ENCODE data around the gene ATOH7. TPM values are rescaled to one million over a fixed set of nuclear protein-coding genes. Genes with fewer than 3 reads are reported as not detected.
A peak's percentile ranks its signal among the peaks of the same experiment; 100 is the strongest.

The ATOH7 gene
- total and polyA plus RNA-seq, 2 of the 4 experiments (the other 2 are of a cell fraction): 0.05 TPM; not detected in 1

GRCh38 chr10:68208424-68209042 is 23.4 kb downstream of the ATOH7 start:
- Histone ChIP-seq H4K8ac (ENCODE audit: low read depth in 2 of 2, low read length in 2 of 2) (peak overlapping the region in 1 of 2 experiments; percentile 70; a peak in 2 of 4 replicates), H3K9me1 (ENCODE audit: insufficient read depth, low read length) (no peaks in the 10 kb centered on the region), H3K56ac (ENCODE audit: extremely low read depth, insufficient read depth, low read length) (no peak overlapping the region), H3K9ac (ENCODE audit: low read depth, low read length) (no peak overlapping the region), H2AK5ac (ENCODE audit: low read depth, low read length) (peak overlapping the region; percentile 77; the same call in 1 of the 2 replicates), H2BK120ac (ENCODE audit: low read depth, low read length) (peak overlapping the region; percentile 62), H3K9me3 (ENCODE audit: control insufficient read depth, insufficient read depth, low read length) (no peaks in the 10 kb centered on the region), H3K27me3 (ENCODE audit: control insufficient read depth, insufficient read depth, low read length) (no peaks in the 10 kb centered on the region), H2BK15ac (ENCODE audit: low read depth, low read length) (peak overlapping the region; percentile 5; the same call in 1 of the 3 replicates), H3K36me3 (ENCODE audit: control insufficient read depth, insufficient read depth, low read length) (peaks cover 1% of the 10 kb centered on the region; the same call in 1 of the 2 replicates), H3K18ac (ENCODE audit: low read depth, low read length) (no peak overlapping the region), H3K4me2 (ENCODE audit: low read depth, low read length) (no peak overlapping the region), H3K79me1 (ENCODE audit: low read depth in 1 of 2, low read length in 2 of 2) (no peaks in the 10 kb centered on the region), H3K27ac (ENCODE audit: insufficient read depth, low read length) (no peak overlapping the region), H2BK5ac (ENCODE audit: low read depth, low read length, poor library complexity, severe bottlenecking) (no peak overlapping the region), H4K91ac (ENCODE audit: insufficient read depth, low read depth, low read length) (peak overlapping the region; percentile 57; the same call in 1 of the 2 replicates), H3K4me3 (ENCODE audit: insufficient read depth, low read depth, low read length) (no peak overlapping the region), H3K14ac (replicated peaks; ENCODE audit: low read depth, low read length) (no peak overlapping the region), H2AK9ac (replicated peaks; ENCODE audit: low read depth, low read length, poor library complexity) (peak overlapping the region; percentile 55), H4K20me1 (ENCODE audit: insufficient read depth, low read length) (no peaks in the 10 kb centered on the region), H2BK20ac (ENCODE audit: low read depth, low read length) (0 out of 2 replicates have a peak overlapping the region, but pooled peaks have one; percentile 29), H2AFZ (replicated peaks; ENCODE audit: low read length, poor library complexity) (peak overlapping the region; percentile 86), H3K23ac (ENCODE audit: low read depth, low read length) (no peak overlapping the region), H4K5ac (ENCODE audit: low read depth, low read length) (no peak overlapping the region; the same call in 1 of the 2 replicates), H3K4me1 (ENCODE audit: control insufficient read depth, insufficient read depth, low read length) (peaks cover 2% of the 10 kb centered on the region), H3K4ac (ENCODE audit: low read depth, low read length) (peak overlapping the region; percentile 71; the same call in 1 of the 2 replicates)
- peak; percentile 79 for DNase-seq
- intact Hi-C loops (cut with micrococcal nuclease) (loop anchor here (1.0 to 2.0 kb wide), 4 partner anchors 52 to 353 kb away; no protein-coding TSS in a partner anchor), in situ Hi-C loops (cut with MboI; ENCODE audit: low sequenced_read_pairs) (loop anchor here (10.0 kb wide), 1 partner anchor 124 kb away; no protein-coding TSS in a partner anchor), dilution Hi-C loops (cut with HindIII; ENCODE audit: low sequenced_read_pairs, unreplicated experiment) (no loop called here)
- ChIA-PET POLR2A (ENCODE audit: unreplicated experiment) (no interaction called here), CTCF (interaction anchor here (0.7 kb wide), 1 partner anchor 94 kb away, joined by 3 read pairs; no protein-coding TSS in a partner anchor)
- TF ChIP-seq SMC3 (IDR thresholded peaks at IDR 0.05; ENCODE audit: low read depth, low read length): peak; percentile 77
- peak; percentile 87 for TF ChIP-seq RAD21 (IDR thresholded peaks at IDR 0.05; ENCODE audit: low read length)
- TF ChIP-seq CHD1 (IDR thresholded peaks at IDR 0.05; ENCODE audit: low read depth, low read length): no peak
- TF ChIP-seq FOS (IDR thresholded peaks at IDR 0.05; ENCODE audit: low read depth, low read length): no peak
- 0 out of 2 replicates have a peak, but pooled peaks have one; percentile 14 for TF ChIP-seq MAZ (IDR thresholded peaks at IDR 0.05; ENCODE audit: borderline replicate concordance, low read depth, low read length)
- TF ChIP-seq CTCF (conservative IDR thresholded peaks at IDR 0.05; ENCODE audit: low read depth, low read length): peak; percentile 76
- no peak for TF ChIP-seq MXI1 (IDR thresholded peaks at IDR 0.05; ENCODE audit: borderline replicate concordance, low read depth, low read length)
- WGBS, 2 experiments (ENCODE audit: extremely low coverage in 2 of 2, insufficient read length in 1 of 2): no CpG with 5 or more reads among the region's 10 CpGs
- BruUV-seq (replicated peaks): no TSS peak
- peak; percentile 94 for ATAC-seq (ENCODE audit: low read depth)

Measured in IMR-90 (cell line).